Testis (tissue), 3 donors: Measurements from ENCODE around the gene MAOB. TPM values are rescaled to one million over a fixed set of nuclear protein-coding genes. Genes with fewer than 3 reads are reported as not detected.

Source experiments
- DNase-seq: peaks from one replicate; pipeline ENCODE4 v3.0.0-alpha.2; 2019
- H3K27ac ChIP-seq, 2 donors: fragments of 200-600 bp; sonication (generic); one replicate each; pipeline ENCODE4 v1.5.1; 2019
- H3K27me3 ChIP-seq: fragments of 200-600 bp; sonication (generic); one replicate; pipeline ENCODE4 v1.5.1; 2019
- H3K36me3 ChIP-seq: fragments of 200-600 bp; sonication (generic); one replicate; pipeline ENCODE4 v1.5.1; 2017; ENCODE audit warnings: low read depth; ENCODE audit errors: missing control alignments
- H3K4me1 ChIP-seq: fragments of 200-600 bp; sonication (generic); one replicate; pipeline ENCODE4 v1.5.1; 2019
- H3K4me3 ChIP-seq, 2 donors: fragments of 200-600 bp; sonication (generic); one replicate each; pipeline ENCODE4 v1.5.1; 2017 to 2019
- H3K9me3 ChIP-seq: fragments of 200-600 bp; sonication (generic); one replicate; pipeline ENCODE4 v1.5.1; 2017
- POLR2A ChIP-seq: fragments of 450-650 bp; IDR thresholded peaks from one replicate; pipeline ENCODE4 v1.6.1; 2017; ENCODE audit warnings: antibody characterized with exemption, mild to moderate bottlenecking, moderate library complexity
- WGBS, 2 donors: methylation state at CpG; one replicate each; pipeline ENCODE4 v1.1.5; 2018; 5-methylcytosine and 5-hydroxymethylcytosine counted together
- intact Hi-C: fragments of 100-400 bp; cut with DNase I; formaldehyde crosslinking; loops from one replicate; pipeline ENCODE4 v1.15.1; 2023; ENCODE audit warnings: low total_unique reads
- polyA plus RNA-seq: library from polyadenylated mRNA; stranded (reverse); fragments of 350-450 nt; fragmentation: Illumina TruSeq; extraction: RNeasy Lipid Tissue Mini Kit (QIAGEN cat#74804); gene quantifications from one replicate; pipeline ENCODE4 v1.2.3, GENCODE V29; 2014; ENCODE audit warnings: low read depth, low replicate concordance; ENCODE audit not compliant: insufficient read depth
- total RNA-seq, 2 donors: library from RNA; depleted of rRNA; stranded (reverse); fragments of >200 nt; gene quantifications; one replicate each; pipeline ENCODE4 v1.2.3, GENCODE V29; 2016
- TF ChIP-seq, protein P1 (sequence below), 3 experiments: fragments of 450-650 bp in 2 of 3; fragments of 200-600 bp in 1 of 3; sonication (generic) in 1 of 3; IDR thresholded peaks; one replicate each; pipeline ENCODE4 v1.5.1; 2016 to 2019; ENCODE audit warnings: antibody characterized with exemption in 3 of 3, mild to moderate bottlenecking in 2 of 3, moderate library complexity in 1 of 3

Gene MAOB
- total and polyA plus RNA-seq, 3 donors from 2014 or later, result 9.2 to 32.8 (median 12.8) TPM

DNA sequence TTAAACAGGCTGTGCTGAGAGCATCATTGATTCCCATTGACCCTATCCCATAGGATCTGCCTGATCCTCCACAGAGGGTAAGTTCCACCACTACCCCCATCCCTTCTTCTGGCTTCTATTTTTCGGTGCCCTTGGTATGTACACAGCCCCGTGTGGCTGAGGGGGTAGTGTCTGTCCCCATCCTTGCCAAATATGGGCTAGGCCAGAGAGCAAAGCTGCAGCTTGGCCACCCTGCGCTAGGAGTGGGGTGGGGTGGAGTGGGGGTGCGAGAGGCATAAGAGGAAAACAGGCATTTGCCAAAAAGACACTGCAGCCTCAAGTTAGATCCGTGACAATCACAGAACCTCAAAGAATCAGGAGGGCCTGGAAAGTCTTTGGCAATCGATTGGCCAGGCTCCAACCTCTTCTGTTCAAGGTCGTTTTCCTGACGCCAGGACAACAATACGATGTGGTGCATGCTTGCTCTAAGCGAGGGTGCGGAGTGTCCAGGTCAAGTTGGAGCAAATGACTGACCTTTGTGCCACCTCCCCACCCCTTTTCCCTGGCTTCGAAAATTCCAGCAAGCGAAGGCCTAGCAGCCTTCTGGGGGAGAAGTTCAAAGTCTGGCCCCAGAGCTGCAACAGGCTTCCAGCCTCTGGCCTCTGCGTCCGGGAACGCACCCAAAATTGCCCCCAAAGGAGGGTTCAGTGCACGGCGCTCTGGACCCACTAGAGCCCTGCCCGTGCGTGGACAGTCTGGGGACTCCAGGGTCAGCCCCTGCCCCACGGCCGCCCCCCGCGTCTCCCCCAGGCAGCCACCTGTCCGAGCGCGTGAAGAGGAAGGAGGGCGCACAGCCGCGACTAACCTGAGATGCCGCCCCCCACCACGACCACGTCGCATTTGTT lies 598 bp downstream of the MAOB start:
- Histone ChIP-seq H3K27me3 (no peaks in the 10 kb centered on the region), H3K27ac (no peak overlapping the region), H3K36me3 (no peaks in the 10 kb centered on the region), H3K4me1 (no peaks in the 10 kb centered on the region), H3K9me3 (no peaks in the 10 kb centered on the region), H3K4me3 (peak overlapping the region; percentile 36 to 61)
- WGBS, 2 donors, result 2 to 5% methylated on average over 6 to 21 of the region's 34 CpGs
- intact Hi-C loops, result no loop called here
- DNase-seq, result peak; percentile 47
- TF ChIP-seq, protein P1, sequence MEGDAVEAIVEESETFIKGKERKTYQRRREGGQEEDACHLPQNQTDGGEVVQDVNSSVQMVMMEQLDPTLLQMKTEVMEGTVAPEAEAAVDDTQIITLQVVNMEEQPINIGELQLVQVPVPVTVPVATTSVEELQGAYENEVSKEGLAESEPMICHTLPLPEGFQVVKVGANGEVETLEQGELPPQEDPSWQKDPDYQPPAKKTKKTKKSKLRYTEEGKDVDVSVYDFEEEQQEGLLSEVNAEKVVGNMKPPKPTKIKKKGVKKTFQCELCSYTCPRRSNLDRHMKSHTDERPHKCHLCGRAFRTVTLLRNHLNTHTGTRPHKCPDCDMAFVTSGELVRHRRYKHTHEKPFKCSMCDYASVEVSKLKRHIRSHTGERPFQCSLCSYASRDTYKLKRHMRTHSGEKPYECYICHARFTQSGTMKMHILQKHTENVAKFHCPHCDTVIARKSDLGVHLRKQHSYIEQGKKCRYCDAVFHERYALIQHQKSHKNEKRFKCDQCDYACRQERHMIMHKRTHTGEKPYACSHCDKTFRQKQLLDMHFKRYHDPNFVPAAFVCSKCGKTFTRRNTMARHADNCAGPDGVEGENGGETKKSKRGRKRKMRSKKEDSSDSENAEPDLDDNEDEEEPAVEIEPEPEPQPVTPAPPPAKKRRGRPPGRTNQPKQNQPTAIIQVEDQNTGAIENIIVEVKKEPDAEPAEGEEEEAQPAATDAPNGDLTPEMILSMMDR (IDR thresholded peaks at IDR 0.05), result no peak
- TF ChIP-seq POLR2A, result no peak

DNA sequence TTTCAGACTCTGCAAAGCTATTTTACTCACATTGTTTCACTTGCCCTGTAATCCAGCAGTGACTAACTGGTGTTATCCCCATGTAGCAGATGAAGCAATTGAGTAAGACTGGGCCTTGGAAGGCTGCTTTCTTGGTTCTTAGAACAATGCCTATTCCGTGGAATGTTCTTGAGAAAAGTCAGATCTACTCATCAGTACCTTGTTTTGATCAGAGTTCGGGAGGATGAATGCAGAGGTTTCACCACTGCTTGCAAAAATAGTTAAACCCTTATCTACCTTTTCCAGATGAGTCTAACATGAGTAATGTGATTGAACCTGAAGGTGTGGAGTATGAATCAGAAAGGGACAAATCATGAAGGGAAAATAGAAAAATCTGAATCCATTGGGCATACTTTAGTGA lies 1.8 kb downstream of the MAOB start:
- H3K27me3 ChIP-seq, result no peaks in the 10 kb centered on the region
- H3K9me3 ChIP-seq, result no peaks in the 10 kb centered on the region
- H3K4me1 ChIP-seq, result no peaks in the 10 kb centered on the region
- H3K4me3 ChIP-seq, result no peak overlapping the region
- DNase-seq, result no peak
- no peak for TF ChIP-seq POLR2A
- TF ChIP-seq, protein P1 (IDR thresholded peaks at IDR 0.05), result no peak
- H3K36me3 ChIP-seq, result no peaks in the 10 kb centered on the region
- 85% methylated on average over 2 of the region's 2 CpGs for WGBS, 2 donors
- H3K27ac ChIP-seq, result no peak overlapping the region
- intact Hi-C loops, result no loop called here

DNA sequence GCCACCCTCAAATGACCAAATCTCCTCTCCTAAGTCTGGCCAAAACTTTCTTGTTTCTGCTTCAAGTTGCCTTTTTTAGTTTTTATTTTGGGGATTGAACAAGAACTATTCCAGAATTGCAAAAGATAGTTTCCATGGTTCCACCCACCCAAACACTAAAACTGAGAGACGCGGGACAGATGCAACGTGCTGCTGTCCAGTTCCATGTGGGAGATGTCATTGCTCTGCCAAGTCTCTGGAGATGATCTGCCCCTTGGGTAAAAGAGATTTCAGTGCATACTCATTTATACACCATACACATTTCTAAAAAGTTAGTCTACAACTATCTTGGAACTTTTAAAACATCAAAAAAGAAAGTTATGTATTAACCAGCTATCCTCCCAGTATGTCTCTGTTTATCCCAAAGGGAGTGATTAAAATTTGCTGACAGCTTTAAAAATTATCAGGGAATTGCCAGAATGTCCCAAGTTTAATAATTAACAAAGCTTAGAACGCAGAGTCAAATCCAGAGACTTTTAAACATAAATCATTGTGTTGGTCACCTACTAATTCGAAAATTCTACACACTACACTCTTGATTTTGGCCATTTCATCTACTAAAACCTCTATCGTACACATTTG lies 3.2 kb downstream of the MAOB start:
- Histone ChIP-seq H3K27ac (no peak overlapping the region), H3K27me3 (no peaks in the 10 kb centered on the region), H3K4me1 (no peaks in the 10 kb centered on the region), H3K36me3 (no peaks in the 10 kb centered on the region), H3K9me3 (no peaks in the 10 kb centered on the region), H3K4me3 (no peak overlapping the region)
- intact Hi-C loops, result no loop called here
- no peak for TF ChIP-seq POLR2A
- TF ChIP-seq, protein P1 (IDR thresholded peaks at IDR 0.05), result no peak
- no peak for DNase-seq
- 47 to 48% methylated on average over 6 of the region's 6 CpGs for WGBS, 2 donors

DNA sequence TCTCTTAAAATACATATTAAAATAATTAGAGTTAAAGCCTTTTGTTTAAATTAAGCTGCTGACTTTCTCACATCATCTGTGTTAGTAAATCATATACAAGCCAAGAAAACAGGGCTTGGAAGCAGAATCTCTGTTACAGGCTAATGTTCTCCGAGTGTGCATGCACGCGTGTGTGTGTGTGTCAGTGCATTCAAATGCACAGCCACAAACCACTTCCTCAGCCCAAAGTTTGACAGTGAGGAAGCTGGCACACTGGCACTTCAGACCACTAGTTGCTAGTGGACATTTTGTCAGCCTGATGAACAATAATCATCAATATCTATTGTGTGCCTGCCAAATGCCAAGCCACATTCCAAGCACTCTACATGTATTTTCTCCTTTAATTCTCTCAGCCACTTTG lies 5.6 kb downstream of the MAOB start:
- Histone ChIP-seq H3K4me1 (no peaks in the 10 kb centered on the region), H3K9me3 (no peaks in the 10 kb centered on the region), H3K36me3 (no peaks in the 10 kb centered on the region), H3K27ac (no peak overlapping the region), H3K27me3 (no peaks in the 10 kb centered on the region), H3K4me3 (no peak overlapping the region)
- no peak for DNase-seq
- intact Hi-C loops, result no loop called here
- 78 to 84% methylated on average over 3 of the region's 3 CpGs for WGBS, 2 donors
- TF ChIP-seq, protein P1 (IDR thresholded peaks at IDR 0.05), result no peak
- no peak for TF ChIP-seq POLR2A
